ENCODE measurements around the gene DNMT1.

DNMT1 gene

GRCh38 chr19:10112895-10113591, 81.7 kb downstream of the DNMT1 start:
- peaks cover 17% of the 10 kb centered on the region for H3K79me1 ChIP-seq (ENCODE audit: low read depth, low read length)
- no peak overlapping the region for H3K27ac ChIP-seq (replicated peaks; ENCODE audit: low read length)
- no peak overlapping the region for H3K4ac ChIP-seq (ENCODE audit: low read length)
- no peak overlapping the region for H3K4me2 ChIP-seq (ENCODE audit: insufficient read depth, low read length, poor library complexity, severe bottlenecking)
- no peak overlapping the region for H4K91ac ChIP-seq (ENCODE audit: low read depth, low read length, poor library complexity)
- no CpG with 5 or more reads among the region's 25 CpGs for WGBS, 2 donors (ENCODE audit: extremely low coverage in 2 of 2, insufficient read length in 2 of 2, insufficient replicate concordance in 1 of 2)
- H3K9me3 ChIP-seq (replicated peaks in 1 of 2; ENCODE audit: control insufficient read depth in 2 of 2, insufficient read depth in 1 of 2, low read depth in 1 of 2, low read length in 2 of 2) = no peaks in the 10 kb centered on the region
- no peak overlapping the region for H3K18ac ChIP-seq (ENCODE audit: low read length)
- H2AFZ ChIP-seq (ENCODE audit: low read length) = no peak overlapping the region
- H3K36me3 ChIP-seq (replicated peaks in 1 of 2; ENCODE audit: control insufficient read depth in 2 of 2, insufficient read depth in 2 of 2, low read length in 2 of 2) = peaks cover 65 to 89% of the 10 kb centered on the region in 2 donors
- no peak overlapping the region for H2BK5ac ChIP-seq (ENCODE audit: low read length)
- no peak overlapping the region for H2AK5ac ChIP-seq (ENCODE audit: low read depth, low read length)
- H2BK15ac ChIP-seq (ENCODE audit: low read length) = no peak overlapping the region
- H3K14ac ChIP-seq (ENCODE audit: low read length) = no peak overlapping the region
- H4K8ac ChIP-seq (ENCODE audit: low read depth, low read length) = no peak overlapping the region
- no peak for DNase-seq (ENCODE audit: low spot score)
- H3K9ac ChIP-seq (ENCODE audit: low read depth, low read length, poor library complexity) = no peak overlapping the region
- H2BK12ac ChIP-seq (ENCODE audit: low read length) = no peak overlapping the region
- H3K4me1 ChIP-seq (ENCODE audit: control insufficient read depth in 2 of 2, insufficient read depth in 1 of 2, low read depth in 1 of 2, low read length in 2 of 2) = no peaks in the 10 kb centered on the region
- H3K4me3 ChIP-seq (ENCODE audit: low read length in 2 of 2) = no peak overlapping the region
- H3K27me3 ChIP-seq (ENCODE audit: control insufficient read depth in 3 of 3, insufficient read depth in 3 of 3, low read depth in 1 of 3, low read length in 3 of 3) = no peaks in the 10 kb centered on the region
- H2BK120ac ChIP-seq (ENCODE audit: low read depth, low read length) = no peak overlapping the region
- H3K23ac ChIP-seq (ENCODE audit: low read depth, low read length, poor library complexity) = peak overlapping the region; percentile 55

- no peak overlapping the region for H3K4ac ChIP-seq (ENCODE audit: low read length)
- H3K18ac ChIP-seq (ENCODE audit: low read length) = no peak overlapping the region
- no peak overlapping the region for H2BK120ac ChIP-seq (ENCODE audit: low read depth, low read length)
- H3K4me1 ChIP-seq (ENCODE audit: control insufficient read depth in 2 of 2, insufficient read depth in 1 of 2, low read depth in 1 of 2, low read length in 2 of 2) = peaks cover under 1 to 3% of the 10 kb centered on the region in 2 donors
- peak overlapping the region in 1 of 2 donors; percentile 44 for H3K4me3 ChIP-seq (ENCODE audit: low read length in 2 of 2)
- H2AK5ac ChIP-seq (ENCODE audit: low read depth, low read length) = no peak overlapping the region
- H2BK12ac ChIP-seq (ENCODE audit: low read length) = no peak overlapping the region
- no peak overlapping the region for H4K8ac ChIP-seq (ENCODE audit: low read depth, low read length)
- H3K9me3 ChIP-seq (replicated peaks in 1 of 2; ENCODE audit: control insufficient read depth in 2 of 2, insufficient read depth in 1 of 2, low read depth in 1 of 2, low read length in 2 of 2) = no peaks in the 10 kb centered on the region
- peaks cover 23% of the 10 kb centered on the region for H3K79me1 ChIP-seq (ENCODE audit: low read depth, low read length)
- no peak for DNase-seq (ENCODE audit: low spot score)
- no peak overlapping the region for H3K14ac ChIP-seq (ENCODE audit: low read length)
- H3K9ac ChIP-seq (ENCODE audit: low read depth, low read length, poor library complexity) = no peak overlapping the region
- H2AFZ ChIP-seq (ENCODE audit: low read length) = no peak overlapping the region
- no peaks in the 10 kb centered on the region for H3K27me3 ChIP-seq (ENCODE audit: control insufficient read depth in 3 of 3, insufficient read depth in 3 of 3, low read depth in 1 of 3, low read length in 3 of 3)
- no peak overlapping the region for H2BK15ac ChIP-seq (ENCODE audit: low read length)
- H3K27ac ChIP-seq (replicated peaks; ENCODE audit: low read length) = no peak overlapping the region
- WGBS, 2 donors (ENCODE audit: extremely low coverage in 2 of 2, insufficient read length in 2 of 2, insufficient replicate concordance in 1 of 2) = no CpG with 5 or more reads among the region's 23 CpGs
- H3K36me3 ChIP-seq (replicated peaks in 1 of 2; ENCODE audit: control insufficient read depth in 2 of 2, insufficient read depth in 2 of 2, low read length in 2 of 2) = peaks cover 68 to 89% of the 10 kb centered on the region in 2 donors
- no peak overlapping the region for H4K91ac ChIP-seq (ENCODE audit: low read depth, low read length, poor library complexity)
- H2BK5ac ChIP-seq (ENCODE audit: low read length) = no peak overlapping the region
- no peak overlapping the region for H3K4me2 ChIP-seq (ENCODE audit: insufficient read depth, low read length, poor library complexity, severe bottlenecking)
- H3K23ac ChIP-seq (ENCODE audit: low read depth, low read length, poor library complexity) = no peak overlapping the region
Measured at GRCh38 chr19:10112037-10112761, 82.6 kb downstream of the DNMT1 start.

DNA sequence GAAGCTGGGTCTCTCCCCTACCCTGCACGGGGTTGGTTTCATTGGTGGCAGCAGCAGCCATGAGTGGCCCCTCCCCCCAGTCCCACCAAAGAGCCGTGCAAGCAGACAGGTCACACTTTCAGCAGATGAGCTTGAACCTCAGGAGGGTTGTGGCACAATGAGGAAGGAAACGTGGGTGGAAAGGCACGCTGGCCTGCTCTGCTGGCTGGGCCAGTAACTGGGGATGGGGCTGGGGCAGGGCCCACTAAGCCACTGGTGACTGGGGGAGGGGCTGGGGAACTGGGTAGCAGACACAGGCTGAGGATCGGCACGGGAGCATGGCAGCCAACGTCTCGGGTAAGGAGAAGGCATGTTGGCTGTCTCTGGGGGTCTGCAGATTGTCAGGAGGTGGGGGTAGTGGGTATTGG, 83.3 kb downstream of the DNMT1 start, which contains the start of gene P2RY11:
TSS of gene P2RY11 (plus strand) at position 289 of the 407 bp plus-strand sequence. CDS start at position 318, 29 bp downstream.
- H3K27ac ChIP-seq (replicated peaks; ENCODE audit: low read length) = no peak within 1 kb of the TSS
- peak within 1 kb of the TSS in 1 of 2 donors; percentile 44 for H3K4me3 ChIP-seq (ENCODE audit: low read length in 2 of 2)
- DNase-seq (ENCODE audit: low spot score) = no peak
- no peak within 1 kb of the TSS for H3K14ac ChIP-seq (ENCODE audit: low read length)
- H2BK12ac ChIP-seq (ENCODE audit: low read length) = no peak within 1 kb of the TSS
- H3K36me3 ChIP-seq (replicated peaks in 1 of 2; ENCODE audit: control insufficient read depth in 2 of 2, insufficient read depth in 2 of 2, low read length in 2 of 2) = peaks cover 61 to 84% of the 10 kb centered on the region in 2 donors
- H3K9ac ChIP-seq (ENCODE audit: low read depth, low read length, poor library complexity) = no peak within 1 kb of the TSS
- H3K4me1 ChIP-seq (ENCODE audit: control insufficient read depth in 2 of 2, insufficient read depth in 1 of 2, low read depth in 1 of 2, low read length in 2 of 2) = peaks cover 4 to 6% of the 10 kb centered on the region in 2 donors
- H2BK15ac ChIP-seq (ENCODE audit: low read length) = no peak within 1 kb of the TSS
- no peak within 1 kb of the TSS for H2BK120ac ChIP-seq (ENCODE audit: low read depth, low read length)
- WGBS, 2 donors (ENCODE audit: extremely low coverage in 2 of 2, insufficient read length in 2 of 2, insufficient replicate concordance in 1 of 2) = no CpG with 5 or more reads among the region's 8 CpGs
- peak within 1 kb of the TSS; percentile 43 for H3K23ac ChIP-seq (ENCODE audit: low read depth, low read length, poor library complexity)
- H4K8ac ChIP-seq (ENCODE audit: low read depth, low read length) = no peak within 1 kb of the TSS
- no peak within 1 kb of the TSS for H2AFZ ChIP-seq (ENCODE audit: low read length)
- H3K4me2 ChIP-seq (ENCODE audit: insufficient read depth, low read length, poor library complexity, severe bottlenecking) = no peak within 1 kb of the TSS
- no peak within 1 kb of the TSS for H2AK5ac ChIP-seq (ENCODE audit: low read depth, low read length)
- H3K79me1 ChIP-seq (ENCODE audit: low read depth, low read length) = peaks cover 23% of the 10 kb centered on the region
- no peak within 1 kb of the TSS for H4K91ac ChIP-seq (ENCODE audit: low read depth, low read length, poor library complexity)
- no peaks in the 10 kb centered on the region for H3K27me3 ChIP-seq (ENCODE audit: control insufficient read depth in 3 of 3, insufficient read depth in 3 of 3, low read depth in 1 of 3, low read length in 3 of 3)
- no peaks in the 10 kb centered on the region for H3K9me3 ChIP-seq (replicated peaks in 1 of 2; ENCODE audit: control insufficient read depth in 2 of 2, insufficient read depth in 1 of 2, low read depth in 1 of 2, low read length in 2 of 2)
- no peak within 1 kb of the TSS for H2BK5ac ChIP-seq (ENCODE audit: low read length)
- no peak within 1 kb of the TSS for H3K18ac ChIP-seq (ENCODE audit: low read length)
- no peak within 1 kb of the TSS for H3K4ac ChIP-seq (ENCODE audit: low read length)

DNA sequence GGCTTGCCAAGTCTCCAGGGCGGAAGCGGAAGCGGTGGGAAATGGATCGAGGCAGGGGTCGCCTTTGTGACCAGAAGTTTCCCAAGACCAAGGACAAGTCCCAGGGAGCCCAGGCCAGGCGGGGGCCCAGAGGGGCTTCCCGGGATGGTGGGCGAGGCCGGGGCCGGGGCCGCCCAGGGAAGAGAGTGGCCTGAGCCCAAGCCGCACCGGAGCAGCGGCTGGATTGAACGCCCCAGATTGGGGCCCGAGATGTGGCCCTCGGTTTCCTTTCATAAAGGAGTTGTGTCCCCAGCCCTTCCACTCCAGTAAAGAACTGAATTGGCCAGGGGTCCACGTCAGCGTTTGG, 83.8 kb downstream of the DNMT1 start:
- no peak overlapping the region for H3K14ac ChIP-seq (ENCODE audit: low read length)
- no peak overlapping the region for H3K27ac ChIP-seq (replicated peaks; ENCODE audit: low read length)
- H2BK120ac ChIP-seq (ENCODE audit: low read depth, low read length) = no peak overlapping the region
- no peak overlapping the region for H2AK5ac ChIP-seq (ENCODE audit: low read depth, low read length)
- H2BK15ac ChIP-seq (ENCODE audit: low read length) = no peak overlapping the region
- no peak overlapping the region for H2BK12ac ChIP-seq (ENCODE audit: low read length)
- DNase-seq (ENCODE audit: low spot score) = no peak
- H4K91ac ChIP-seq (ENCODE audit: low read depth, low read length, poor library complexity) = no peak overlapping the region
- WGBS, 2 donors (ENCODE audit: extremely low coverage in 2 of 2, insufficient read length in 2 of 2, insufficient replicate concordance in 1 of 2) = no CpG with 5 or more reads among the region's 19 CpGs
- H3K4me3 ChIP-seq (ENCODE audit: low read length in 2 of 2) = no peak overlapping the region
- peak overlapping the region; percentile 43 for H3K23ac ChIP-seq (ENCODE audit: low read depth, low read length, poor library complexity)
- no peak overlapping the region for H2BK5ac ChIP-seq (ENCODE audit: low read length)
- H3K9ac ChIP-seq (ENCODE audit: low read depth, low read length, poor library complexity) = no peak overlapping the region
- H3K4me1 ChIP-seq (ENCODE audit: control insufficient read depth in 2 of 2, insufficient read depth in 1 of 2, low read depth in 1 of 2, low read length in 2 of 2) = peaks cover 4 to 6% of the 10 kb centered on the region in 2 donors
- no peak overlapping the region for H4K8ac ChIP-seq (ENCODE audit: low read depth, low read length)
- no peak overlapping the region for H3K4ac ChIP-seq (ENCODE audit: low read length)
- H3K9me3 ChIP-seq (replicated peaks in 1 of 2; ENCODE audit: control insufficient read depth in 2 of 2, insufficient read depth in 1 of 2, low read depth in 1 of 2, low read length in 2 of 2) = no peaks in the 10 kb centered on the region
- no peaks in the 10 kb centered on the region for H3K27me3 ChIP-seq (ENCODE audit: control insufficient read depth in 3 of 3, insufficient read depth in 3 of 3, low read depth in 1 of 3, low read length in 3 of 3)
- H3K18ac ChIP-seq (ENCODE audit: low read length) = no peak overlapping the region
- H3K36me3 ChIP-seq (replicated peaks in 1 of 2; ENCODE audit: control insufficient read depth in 2 of 2, insufficient read depth in 2 of 2, low read length in 2 of 2) = peaks cover 56 to 79% of the 10 kb centered on the region in 2 donors
- no peak overlapping the region for H2AFZ ChIP-seq (ENCODE audit: low read length)
- no peak overlapping the region for H3K4me2 ChIP-seq (ENCODE audit: insufficient read depth, low read length, poor library complexity, severe bottlenecking)
- peaks cover 22% of the 10 kb centered on the region for H3K79me1 ChIP-seq (ENCODE audit: low read depth, low read length)

All from neuronal stem cell (in vitro differentiated cells).